Subcutaneous adipose tissue (tissue), 4 donors: Measurements from ENCODE around the gene UGT1A4. TPM values are rescaled to one million over a fixed set of nuclear protein-coding genes. Genes with fewer than 3 reads are reported as not detected.

Experiments
- CTCF ChIP-seq: fragments of 450-650 bp; IDR thresholded peaks from one replicate; pipeline ENCODE4 v1.5.1; 2016; ENCODE audit warnings: low read depth, mild to moderate bottlenecking, control low read depth, antibody characterized with exemption, moderate library complexity
- total RNA-seq, 4 donors: library from RNA; depleted of rRNA; stranded (reverse); fragments of >200 nt; gene quantifications; one replicate each; pipeline ENCODE4 v1.1.0, GENCODE V29; 2016

Gene UGT1A4
- total RNA-seq, 4 donors from 2014 or later = not detected

- TF ChIP-seq CTCF = no peak
These were observed 99.6 kb downstream of the UGT1A4 start for GRCh38 chr2:233817995-233818638.

- no peak for TF ChIP-seq CTCF
These were observed 100.4 kb downstream of the UGT1A4 start for GRCh38 chr2:233818639-233819621.

GRCh38 chr2:233819884-233820773, 101.6 kb downstream of the UGT1A4 start:
- TF ChIP-seq CTCF = no peak

- no peak for TF ChIP-seq CTCF
These were observed 102.2 kb downstream of the UGT1A4 start for GRCh38 chr2:233820774-233821105.

- no peak for TF ChIP-seq CTCF
These were observed 102.7 kb downstream of the UGT1A4 start for GRCh38 chr2:233821196-233821595.

- TF ChIP-seq CTCF = no peak
These were observed 103.2 kb downstream of the UGT1A4 start for GRCh38 chr2:233821709-233822100.
